Heart left ventricle (tissue), 16 donors: Measurements from ENCODE around the gene GPR153. TPM values are rescaled to one million over a fixed set of nuclear protein-coding genes. Genes with fewer than 3 reads are reported as not detected.

Experiments used
- ATAC-seq, 4 donors: fragments of 200-7000 bp; cut with Tn5 transposase; one replicate each; pipeline ENCODE4 v1.9.1; 2020 to 2022; ENCODE audit warnings: moderate library complexity in 4 of 4, mild to moderate bottlenecking in 3 of 4, moderate number of reproducible peaks in 1 of 4
- DNase-seq, 5 donors: peaks; one replicate each; pipeline ENCODE4 v3.0.0-alpha.2; 2020
- H3K27ac ChIP-seq, 12 donors: fragments of 200-600 bp; sonication (generic) in 4 of 12; one replicate each; pipeline versions ENCODE4 v1.5.0 to v1.8.0; 2016 to 2022; ENCODE audit warnings: mild to moderate bottlenecking in 2 of 12
- H3K27me3 ChIP-seq, 9 donors: fragments of 200-600 bp; sonication (generic) in 2 of 9; one replicate each; pipeline versions ENCODE4 v1.5.1 to v1.8.0; 2016 to 2022; ENCODE audit warnings: mild to moderate bottlenecking in 3 of 9
- H3K36me3 ChIP-seq, 9 donors: fragments of 200-600 bp; sonication (generic) in 2 of 9; one replicate each; pipeline versions ENCODE4 v1.5.0 to v1.8.0; 2018 to 2022; ENCODE audit warnings: mild to moderate bottlenecking in 2 of 9
- H3K4me1 ChIP-seq, 12 donors: fragments of 200-600 bp; sonication (generic) in 4 of 12; one replicate each; pipeline versions ENCODE4 v1.5.0 to v1.8.0; 2016 to 2022; ENCODE audit warnings: mild to moderate bottlenecking in 3 of 12
- H3K4me3 ChIP-seq, 12 donors: fragments of 200-600 bp; sonication (generic) in 4 of 12; one replicate each; pipeline versions ENCODE4 v1.5.0 to v1.8.0; 2017 to 2022; ENCODE audit warnings: mild to moderate bottlenecking in 9 of 12, moderate library complexity in 4 of 12
- H3K9me3 ChIP-seq, 12 donors: fragments of 200-600 bp; sonication (generic) in 4 of 12; one replicate each; pipeline versions ENCODE4 v1.5.0 to v1.8.0; 2016 to 2022; ENCODE audit warnings: mild to moderate bottlenecking in 1 of 12
- CTCF ChIP-seq, 12 donors: fragments of 200-600 bp; sonication (generic) in 4 of 12; IDR thresholded peaks; one replicate each; pipeline versions ENCODE4 v1.5.0 to v1.8.0; 2018 to 2022; ENCODE audit warnings: antibody characterized with exemption in 12 of 12, mild to moderate bottlenecking in 5 of 12
- POLR2A ChIP-seq, 2 donors: fragments of 450-650 bp; IDR thresholded peaks; one replicate each; pipeline ENCODE4 v1.6.1; 2017; ENCODE audit warnings: antibody characterized with exemption in 2 of 2, mild to moderate bottlenecking in 2 of 2, moderate library complexity in 2 of 2
- WGBS, 4 donors: extraction: QIAGEN DNeasy Blood & Tissue Kit in 2 of 4; methylation state at CpG; one replicate each; pipeline versions ENCODE4 v1.1.5 to v1.1.7; 2013 to 2018; 5-methylcytosine and 5-hydroxymethylcytosine counted together
- intact Hi-C, 10 donors: fragments of 100-400 bp; cut with DNase I; formaldehyde crosslinking; loops; one replicate each; pipeline versions ENCODE4 v1.11.1 to v1.14.2; 2022
- polyA plus RNA-seq, 2 donors: library from polyadenylated mRNA; stranded (reverse); fragments of 200-250 nt; gene quantifications; one replicate each; pipeline ENCODE4 v1.2.3, GENCODE V29; 2013
- total RNA-seq, 9 donors: library from RNA; depleted of rRNA in 2 of 9; stranded (reverse); fragments of >200 nt in 2 of 9; fragmentation: NEBNext Ultra II Directional in 3 of 9; extraction: Animal tissue kit (Norgen Biotek cat#: 25700) in 3 of 9; gene quantifications; one replicate each; pipeline versions ENCODE4 v1.1.0 to v1.2.4, GENCODE V29; 2016 to 2023
- donor health status: ischemic (EF 13 %, LVEDD 7.1; RV severe dilation, severe dysfunction).
- donor health status: healthy with polysubstance abuse.
- donor health status: DM: no; HTN: yes; CAD: no.
- donor health status: DM: no; HTN: no; CAD: no.
- donor health status: ischemic (EF 25% LVEDD 6.9; RV normal size, moderate dysfunction).
- donor health status: ischemic (EF 25% LVEDD 5.7; RV mildly dilated, moderate dysfunction).
- donor health status: healthy.
- donor health status: DM: yes; HTN: yes; CAD: no.
- donor health status: ischemic (EF 35%, LVEDD 5.7; RV mildly dilated, moderate dysfunction).
- donor health status: nonischemic (EF 11% LVEDD 7.7; RV severe dilation, severe dysfunction).
- donor health status: DM: yes; HTN: yes; CAD: no.
- donor health status: PGD.
- donor health status: ischemic (EF 29% LVEDD 5.4; RV normal size, mild dysfunction).
- donor health status: nonischemic (EF 23%, LVEDD 6.1; RV moderate dilation, normal function).

GPR153 gene
- total and polyA plus RNA-seq, 11 donors = 2.7 to 30.0 (median 4.7) TPM

- intact Hi-C loops = loop anchor here (1.0 to 10.0 kb wide), 12 partner anchors 37 to 202 kb away; partner anchors contain the start of gene RNF207 (in 3 of the 10)
- no peak for DNase-seq
- TF ChIP-seq POLR2A (IDR thresholded peaks at IDR 0.05) = no peak
- TF ChIP-seq CTCF (IDR thresholded peaks at IDR 0.05) = no peak
- Histone ChIP-seq H3K27me3 (peaks cover 37 to 97% (median 65%) of the 10 kb centered on the region in 9 donors), H3K4me3 (no peak overlapping the region), H3K27ac (no peak overlapping the region), H3K9me3 (no peaks in the 10 kb centered on the region), H3K4me1 (peaks cover 0 to 50% (median 26%) of the 10 kb centered on the region in 12 donors), H3K36me3 (no peaks in the 10 kb centered on the region)
- ATAC-seq = no peak
- 3 to 6% (median 4%) methylated on average over 23 to 24 of the region's 24 CpGs for WGBS, 4 donors
Observed at GRCh38 chr1:6244401-6245049, 16.4 kb downstream of the GPR153 start.

- DNase-seq = no peak
- peaks cover 37 to 98% (median 64%) of the 10 kb centered on the region in 9 donors for H3K27me3 ChIP-seq
Observed at GRCh38 chr1:6243993-6244392, 16.9 kb downstream of the GPR153 start, which contains the start of gene HES3. HES3 (plus strand) TSS chr1:6244179; CDS start chr1:6244366, 187 bp downstream.

GRCh38 chr1:6243053-6243834 lies 17.7 kb downstream of the GPR153 start:
- peaks cover 37 to 91% (median 62%) of the 10 kb centered on the region in 9 donors for H3K27me3 ChIP-seq
- intact Hi-C loops = loop anchor here in 5 of 10 donors (5.0 to 10.0 kb wide), 5 partner anchors 36 to 201 kb away; partner anchors contain the start of gene RNF207 (in 3 of the 5)
- no peaks in the 10 kb centered on the region for H3K36me3 ChIP-seq
- WGBS, 4 donors = 22 to 43% (median 32%) methylated on average over 18 to 20 of the region's 20 CpGs
- ATAC-seq = no peak
- peaks cover 0 to 41% (median 24%) of the 10 kb centered on the region in 12 donors for H3K4me1 ChIP-seq
- H3K27ac ChIP-seq = no peak overlapping the region
- H3K4me3 ChIP-seq = no peak overlapping the region
- no peak for TF ChIP-seq CTCF (IDR thresholded peaks at IDR 0.05)
- TF ChIP-seq POLR2A (IDR thresholded peaks at IDR 0.05) = no peak
- DNase-seq = no peak
- no peaks in the 10 kb centered on the region for H3K9me3 ChIP-seq

More at GRCh38 chr1:6243993-6244392, 16.9 kb downstream of the GPR153 start, which contains the start of gene HES3:
- no peak for TF ChIP-seq CTCF (IDR thresholded peaks at IDR 0.05)
- no peak for TF ChIP-seq POLR2A (IDR thresholded peaks at IDR 0.05)
- Histone ChIP-seq H3K36me3 (no peaks in the 10 kb centered on the region), H3K27ac (no peak within 1 kb of the TSS), H3K4me3 (no peak within 1 kb of the TSS), H3K9me3 (no peaks in the 10 kb centered on the region), H3K4me1 (peaks cover 0 to 44% (median 25%) of the 10 kb centered on the region in 12 donors)
- WGBS, 4 donors = 4 to 9% (median 7%) methylated on average over 12 to 16 of the region's 16 CpGs
- ATAC-seq = no peak
- intact Hi-C loops = loop anchor here in 8 of 10 donors (1.0 to 10.0 kb wide), 8 partner anchors 37 to 202 kb away; partner anchors contain the start of gene RNF207 (in 3 of the 8)
